Endothelial cell (in vitro differentiated cells): ENCODE measurements around the gene TJP2. TPM values are rescaled to one million over a fixed set of nuclear protein-coding genes. Genes with fewer than 3 reads are reported as not detected.

ENCODE experiments used
- DNase-seq: peaks from one replicate; pipeline ENCODE4 v3.0.0; 2021; ENCODE audit warnings: low spot score
- H3K27ac Mint-ChIP-seq: one replicate; pipeline ENCODE4 v1.8.0; 2021; ENCODE audit warnings: mixed read lengths, inconsistent platforms; ENCODE audit not compliant: unreplicated experiment
- H3K27me3 Mint-ChIP-seq: one replicate; pipeline ENCODE4 v1.8.0; 2021; ENCODE audit warnings: mild to moderate bottlenecking, moderate library complexity, mixed read lengths, inconsistent platforms; ENCODE audit not compliant: unreplicated experiment
- H3K36me3 Mint-ChIP-seq: one replicate; pipeline ENCODE4 v1.8.0; 2021; ENCODE audit warnings: mild to moderate bottlenecking, low read depth, mixed read lengths, inconsistent platforms; ENCODE audit not compliant: unreplicated experiment
- H3K4me1 Mint-ChIP-seq: one replicate; pipeline ENCODE4 v1.8.0; 2021; ENCODE audit warnings: mild to moderate bottlenecking, mixed read lengths, inconsistent platforms; ENCODE audit not compliant: unreplicated experiment
- H3K4me3 Mint-ChIP-seq: one replicate; pipeline ENCODE4 v1.8.0; 2021; ENCODE audit warnings: mild to moderate bottlenecking, mixed read lengths, inconsistent platforms; ENCODE audit not compliant: unreplicated experiment
- H3K9me3 Mint-ChIP-seq: one replicate; pipeline ENCODE4 v1.8.0; 2021; ENCODE audit warnings: mixed read lengths, inconsistent platforms; ENCODE audit not compliant: unreplicated experiment
- CTCF ChIP-seq: fragments of 200-600 bp; sonication (generic); IDR thresholded peaks from one replicate; pipeline ENCODE4 v1.5.0; 2021; ENCODE audit warnings: antibody characterized with exemption; ENCODE audit not compliant: unreplicated experiment
- total RNA-seq: library from RNA; stranded (reverse); fragmentation: NEBNext Ultra II Directional; extraction: Animal tissue kit (Norgen Biotek cat#: 25700); gene quantifications from one replicate; pipeline ENCODE4 v1.2.1, GENCODE V29; 2021; ENCODE audit not compliant: unreplicated experiment

Gene TJP2
- total RNA-seq, 1 donor from 2014 or later, result 198 TPM

- Mint-ChIP-seq H3K9me3 (no peaks in the 10 kb centered on the region), H3K4me3 (no peak overlapping the region), H3K27ac (no peak overlapping the region), H3K4me1 (peaks cover 53% of the 10 kb centered on the region), H3K27me3 (no peaks in the 10 kb centered on the region), H3K36me3 (peaks cover 3% of the 10 kb centered on the region)
- TF ChIP-seq CTCF, result no peak
- no peak for DNase-seq
These were observed 14.9 kb downstream of the TJP2 start for GRCh38 chr9:69188975-69189374.

GRCh38 chr9:69190086-69190862, 16.2 kb downstream of the TJP2 start:
- Mint-ChIP-seq H3K9me3 (no peaks in the 10 kb centered on the region), H3K27ac (no peak overlapping the region), H3K27me3 (no peaks in the 10 kb centered on the region), H3K4me3 (no peak overlapping the region), H3K36me3 (peaks cover 3% of the 10 kb centered on the region), H3K4me1 (peaks cover 53% of the 10 kb centered on the region)
- no peak for DNase-seq
- no peak for TF ChIP-seq CTCF

- peaks cover 3% of the 10 kb centered on the region for H3K36me3 Mint-ChIP-seq
- TF ChIP-seq CTCF, result no peak
- H3K4me1 Mint-ChIP-seq, result peaks cover 53% of the 10 kb centered on the region
- no peaks in the 10 kb centered on the region for H3K9me3 Mint-ChIP-seq
- DNase-seq, result no peak
- no peak overlapping the region for H3K4me3 Mint-ChIP-seq
- no peaks in the 10 kb centered on the region for H3K27me3 Mint-ChIP-seq
- H3K27ac Mint-ChIP-seq, result peak overlapping the region; percentile 14
These were observed 16.7 kb downstream of the TJP2 start for GRCh38 chr9:69190863-69191181.

- Mint-ChIP-seq H3K27ac (peak overlapping the region; percentile 1), H3K36me3 (peaks cover 3% of the 10 kb centered on the region), H3K4me3 (no peak overlapping the region), H3K4me1 (peaks cover 50% of the 10 kb centered on the region), H3K27me3 (no peaks in the 10 kb centered on the region), H3K9me3 (no peaks in the 10 kb centered on the region)
- DNase-seq, result no peak
- no peak for TF ChIP-seq CTCF
These were observed 17.2 kb downstream of the TJP2 start for GRCh38 chr9:69191231-69191630.

- Mint-ChIP-seq H3K27me3 (no peaks in the 10 kb centered on the region), H3K36me3 (no peaks in the 10 kb centered on the region), H3K27ac (no peak overlapping the region), H3K4me1 (peaks cover 41% of the 10 kb centered on the region), H3K9me3 (no peaks in the 10 kb centered on the region), H3K4me3 (no peak overlapping the region)
- TF ChIP-seq CTCF, result no peak
- no peak for DNase-seq
These were observed 18.1 kb downstream of the TJP2 start for GRCh38 chr9:69192214-69192613.
